ENCODE results near the gene VASN. TPM values are rescaled to one million over a fixed set of nuclear protein-coding genes. Genes with fewer than 3 reads are reported as not detected.

VASN gene
- total and polyA plus RNA-seq, 10 of the 15 experiments (the other 5 are each of a cell fraction or from before 2014, with no cell fraction given), result 0.02 to 0.19 (median 0.14) TPM; not detected in 6

- TF ChIP-seq TCF7 (IDR thresholded peaks at IDR 0.05; ENCODE audit: borderline replicate concordance) (no peak), TARDBP (IDR thresholded peaks at IDR 0.05; ENCODE audit: borderline replicate concordance) (no peak), YBX1 (IDR thresholded peaks at IDR 0.05) (no peak), ZZZ3 (IDR thresholded peaks at IDR 0.05; ENCODE audit: control insufficient read depth, insufficient read length, low read depth) (no peak)
- intact Hi-C loops (cut with micrococcal nuclease; ENCODE audit: unreplicated experiment), result no loop called here
- Histone ChIP-seq H3K27me3 (replicated peaks in 1 of 2; ENCODE audit: control insufficient read depth in 2 of 2, insufficient read depth in 2 of 2, low read length in 1 of 2) (no peaks in the 10 kb centered on the region), H3K4me1 (ENCODE audit: control insufficient read depth, insufficient read depth, low read length) (no peaks in the 10 kb centered on the region), H3K9me3 (replicated peaks; ENCODE audit: control insufficient read depth, insufficient read depth, low read length) (no peaks in the 10 kb centered on the region), H4K20me1 (ENCODE audit: control insufficient read depth, insufficient read depth) (no peaks in the 10 kb centered on the region), H3K4me3 (no peak overlapping the region), H3K79me2 (ENCODE audit: control insufficient read depth, insufficient read depth, low read length) (no peaks in the 10 kb centered on the region), H3K27ac (ENCODE audit: control insufficient read depth, insufficient read depth) (no peak overlapping the region), H2AFZ (ENCODE audit: control insufficient read depth, low read depth, low read length) (no peak overlapping the region), H3K9ac (ENCODE audit: control insufficient read depth, insufficient read depth, low read length) (no peak overlapping the region), H3K36me3 (ENCODE audit: control insufficient read depth in 2 of 2, insufficient read depth in 2 of 2, low read length in 1 of 2) (peaks cover 5 to 31% of the 10 kb centered on the region in 2 experiments; a peak in 3 of 4 replicates), H3K4me2 (ENCODE audit: control insufficient read depth, insufficient read depth) (no peak overlapping the region)
- SMC1A ChIA-PET (ENCODE audit: uncharacterized antibody, unreplicated experiment), result no interaction called here
- CTCF ChIA-PET, result interaction anchor here (1.6 kb wide), 1 partner anchor 16 kb away, joined by 7 read pairs; no protein-coding TSS in a partner anchor
- in situ Hi-C loops (cut with MboI), result no loop called here
- DNase-seq (ENCODE audit: low read depth, low spot score) (no peak), FAIRE-seq (no peak), ATAC-seq (no peak)
- RAD21 ChIA-PET (ENCODE audit: unreplicated experiment), result no interaction called here
- no TSS peak for BruUV-seq (replicated peaks)
- 94% methylated on average over 10 of the region's 10 CpGs for WGBS (ENCODE audit: insufficient coverage, insufficient replicate concordance, low lambda C conversion rate, missing lambda C conversion rate)
- POLR2A ChIA-PET, result no interaction called here
These were observed 15.4 kb downstream of the VASN start for GRCh38 chr16:4386951-4387565.

- Histone ChIP-seq H3K9ac (ENCODE audit: control insufficient read depth, insufficient read depth, low read length) (no peak overlapping the region), H3K27me3 (replicated peaks in 1 of 2; ENCODE audit: control insufficient read depth in 2 of 2, insufficient read depth in 2 of 2, low read length in 1 of 2) (no peaks in the 10 kb centered on the region), H3K79me2 (ENCODE audit: control insufficient read depth, insufficient read depth, low read length) (no peaks in the 10 kb centered on the region), H2AFZ (ENCODE audit: control insufficient read depth, low read depth, low read length) (no peak overlapping the region), H4K20me1 (ENCODE audit: control insufficient read depth, insufficient read depth) (no peaks in the 10 kb centered on the region), H3K4me3 (no peak overlapping the region), H3K9me3 (replicated peaks; ENCODE audit: control insufficient read depth, insufficient read depth, low read length) (no peaks in the 10 kb centered on the region), H3K27ac (ENCODE audit: control insufficient read depth, insufficient read depth) (no peak overlapping the region), H3K4me1 (ENCODE audit: control insufficient read depth, insufficient read depth, low read length) (no peaks in the 10 kb centered on the region), H3K36me3 (ENCODE audit: control insufficient read depth in 2 of 2, insufficient read depth in 2 of 2, low read length in 1 of 2) (peaks cover 5 to 33% of the 10 kb centered on the region in 2 experiments; a peak in 3 of 4 replicates), H3K4me2 (ENCODE audit: control insufficient read depth, insufficient read depth) (no peak overlapping the region)
- 94% methylated on average over 20 of the region's 20 CpGs for WGBS (ENCODE audit: insufficient coverage, insufficient replicate concordance, low lambda C conversion rate, missing lambda C conversion rate)
- ChIA-PET SMC1A (ENCODE audit: uncharacterized antibody, unreplicated experiment) (no interaction called here), POLR2A (no interaction called here), CTCF (no interaction called here), RAD21 (ENCODE audit: unreplicated experiment) (no interaction called here)
- intact Hi-C loops (cut with micrococcal nuclease; ENCODE audit: unreplicated experiment), result no loop called here
- ATAC-seq (no peak), FAIRE-seq (no peak), DNase-seq (ENCODE audit: low read depth, low spot score) (no peak)
- in situ Hi-C loops (cut with MboI), result no loop called here
- no TSS peak for BruUV-seq (replicated peaks)
- TF ChIP-seq POLR2A (IDR thresholded peaks at IDR 0.05; ENCODE audit: low read depth, low read length) (peak; percentile 13; the same call in 1 of the 2 replicates), NFXL1 (IDR thresholded peaks at IDR 0.05; ENCODE audit: borderline replicate concordance) (no peak), CHD1 (IDR thresholded peaks at IDR 0.05; ENCODE audit: low read depth, low read length) (no peak), USF2 (IDR thresholded peaks at IDR 0.05; ENCODE audit: borderline replicate concordance, low read depth, low read length) (no peak), ZNF24 (IDR thresholded peaks at IDR 0.05) (no peak), USF1 (IDR thresholded peaks at IDR 0.05; ENCODE audit: borderline replicate concordance, extremely low read length, insufficient read depth, low read depth, low read length) (no peak)
These were observed 16.1 kb downstream of the VASN start for GRCh38 chr16:4387781-4388180.

All from GM12878 (cell line).